ENCODE results near the gene AGO4. TPM values are rescaled to one million over a fixed set of nuclear protein-coding genes. Genes with fewer than 3 reads are reported as not detected.

Gene AGO4
- polyA plus RNA-seq, 1 donor (not counting 4 experiments of a cell fraction or from before 2014, with no cell fraction given) = 5.2 TPM

GRCh38 chr1:35835398-35835797 lies 27.6 kb downstream of the AGO4 start:
- Histone ChIP-seq H3K9me1 (ENCODE audit: control insufficient read depth, extremely low read depth, insufficient read depth, low read length) (no peaks in the 10 kb centered on the region), H3K36me3 (ENCODE audit: control insufficient read depth in 2 of 2, extremely low read depth in 1 of 2, insufficient read depth in 2 of 2, low read length in 2 of 2) (peaks cover 3 to 5% of the 10 kb centered on the region in 2 experiments)
- FAIRE-seq = peak; percentile 55

GRCh38 chr1:35836734-35837133 lies 28.9 kb downstream of the AGO4 start:
- no peak overlapping the region for H3K4me3 ChIP-seq (ENCODE audit: control insufficient read depth in 2 of 3, extremely low read depth in 1 of 3, insufficient read depth in 2 of 3, low read depth in 1 of 3, low read length in 3 of 3)

More at GRCh38 chr1:35835398-35835797, 27.6 kb downstream of the AGO4 start:
- dilution Hi-C loops (cut with MboI; ENCODE audit: extremely low pct_ligation_motif_present, low sequenced_read_pairs) = no loop called here
- H3K4me1 ChIP-seq (ENCODE audit: control insufficient read depth, extremely low read depth, insufficient read depth, low read length) = peaks cover 7% of the 10 kb centered on the region
- H3K4me3 ChIP-seq (ENCODE audit: control insufficient read depth in 2 of 3, extremely low read depth in 1 of 3, insufficient read depth in 2 of 3, low read depth in 1 of 3, low read length in 3 of 3) = no peak overlapping the region
- H3K79me2 ChIP-seq (ENCODE audit: control insufficient read depth, insufficient read depth, low read length) = no peaks in the 10 kb centered on the region
- peak overlapping the region; percentile 8 for H3K4me2 ChIP-seq (ENCODE audit: control insufficient read depth, extremely low read depth, insufficient read depth, low read depth, low read length)
- H2AFZ ChIP-seq (ENCODE audit: control insufficient read depth, low read length) = no peak overlapping the region
- H3K27ac ChIP-seq (ENCODE audit: control insufficient read depth, insufficient read depth, low read length) = no peak overlapping the region
- DNase-seq (ENCODE audit: low read depth, low spot score) = peak; percentile 13
- TF ChIP-seq CTCF (optimal IDR thresholded peaks at IDR 0.05 in 1 of 3, IDR thresholded peaks at IDR 0.05 in 1 of 3, conservative IDR thresholded peaks at IDR 0.05 in 1 of 3; ENCODE audit: extremely low read depth in 1 of 3, insufficient read depth in 2 of 3, low read length in 3 of 3) = no peak
- no peak for TF ChIP-seq EZH2 (IDR thresholded peaks at IDR 0.05; ENCODE audit: low read length)
- peak overlapping the region; percentile 18 for H3K9ac ChIP-seq (ENCODE audit: control insufficient read depth, extremely low read depth, insufficient read depth, low read length)
- no peaks in the 10 kb centered on the region for H3K9me3 ChIP-seq (ENCODE audit: control insufficient read depth, low read depth, low read length)
- no peaks in the 10 kb centered on the region for H3K27me3 ChIP-seq (ENCODE audit: control insufficient read depth, extremely low read depth, insufficient read depth, low read length)
- H4K20me1 ChIP-seq (ENCODE audit: control insufficient read depth, extremely low read depth, insufficient read depth, low read length) = no peaks in the 10 kb centered on the region

More at GRCh38 chr1:35836734-35837133, 28.9 kb downstream of the AGO4 start:
- H3K9me3 ChIP-seq (ENCODE audit: control insufficient read depth, low read depth, low read length) = no peaks in the 10 kb centered on the region
- no peak overlapping the region for H2AFZ ChIP-seq (ENCODE audit: control insufficient read depth, low read length)
- H3K4me2 ChIP-seq (ENCODE audit: control insufficient read depth, extremely low read depth, insufficient read depth, low read depth, low read length) = no peak overlapping the region
- no peak overlapping the region for H3K9ac ChIP-seq (ENCODE audit: control insufficient read depth, extremely low read depth, insufficient read depth, low read length)
- FAIRE-seq = no peak
- peaks cover 7% of the 10 kb centered on the region for H3K4me1 ChIP-seq (ENCODE audit: control insufficient read depth, extremely low read depth, insufficient read depth, low read length)
- dilution Hi-C loops (cut with MboI; ENCODE audit: extremely low pct_ligation_motif_present, low sequenced_read_pairs) = no loop called here
- DNase-seq (ENCODE audit: low read depth, low spot score) = no peak
- TF ChIP-seq EZH2 (IDR thresholded peaks at IDR 0.05; ENCODE audit: low read length) (no peak), CTCF (optimal IDR thresholded peaks at IDR 0.05 in 1 of 3, IDR thresholded peaks at IDR 0.05 in 1 of 3, conservative IDR thresholded peaks at IDR 0.05 in 1 of 3; ENCODE audit: extremely low read depth in 1 of 3, insufficient read depth in 2 of 3, low read length in 3 of 3) (no peak)
- no peaks in the 10 kb centered on the region for H3K79me2 ChIP-seq (ENCODE audit: control insufficient read depth, insufficient read depth, low read length)
- no peaks in the 10 kb centered on the region for H4K20me1 ChIP-seq (ENCODE audit: control insufficient read depth, extremely low read depth, insufficient read depth, low read length)
- no peak overlapping the region for H3K27ac ChIP-seq (ENCODE audit: control insufficient read depth, insufficient read depth, low read length)
- H3K9me1 ChIP-seq (ENCODE audit: control insufficient read depth, extremely low read depth, insufficient read depth, low read length) = no peaks in the 10 kb centered on the region
- no peaks in the 10 kb centered on the region for H3K27me3 ChIP-seq (ENCODE audit: control insufficient read depth, extremely low read depth, insufficient read depth, low read length)
- peaks cover 3 to 5% of the 10 kb centered on the region in 2 experiments for H3K36me3 ChIP-seq (ENCODE audit: control insufficient read depth in 2 of 2, extremely low read depth in 1 of 2, insufficient read depth in 2 of 2, low read length in 2 of 2)
